Coronary artery (tissue), 2 donors: ENCODE data around the gene TBCK.

Experiments used
- DNase-seq: peaks from one replicate; pipeline ENCODE4 v3.0.0-alpha.2; 2017; ENCODE audit warnings: low spot score
- H3K27ac ChIP-seq, 2 donors: fragments of 200-600 bp; sonication (generic); one replicate each; pipeline ENCODE4 v1.5.1; 2016 to 2019
- H3K4me3 ChIP-seq: fragments of 200-600 bp; sonication (generic); 2 replicates; pipeline ENCODE4 v1.5.1; 2016; ENCODE audit warnings: mild to moderate bottlenecking, moderate library complexity
- CTCF ChIP-seq: fragments of 200-600 bp; sonication (generic); IDR thresholded peaks from one replicate; pipeline ENCODE4 v1.5.1; 2019; ENCODE audit warnings: antibody characterized with exemption

TBCK gene

GRCh38 chr4:106034751-106035150 is 281.3 kb downstream of the TBCK start:
- DNase-seq, result no peak
- no peak overlapping the region for H3K27ac ChIP-seq
- no peak for TF ChIP-seq CTCF
- no peak overlapping the region for H3K4me3 ChIP-seq

GRCh38 chr4:106034220-106034619 is 281.8 kb downstream of the TBCK start:
- Histone ChIP-seq H3K4me3 (no peak overlapping the region), H3K27ac (no peak overlapping the region)
- DNase-seq, result no peak
- no peak for TF ChIP-seq CTCF

GRCh38 chr4:106033469-106033868 is 282.5 kb downstream of the TBCK start:
- H3K27ac ChIP-seq, result peak overlapping the region in 1 of 2 donors; percentile 25
- H3K4me3 ChIP-seq, result no peak overlapping the region
- DNase-seq, result no peak
- no peak for TF ChIP-seq CTCF

DNA sequence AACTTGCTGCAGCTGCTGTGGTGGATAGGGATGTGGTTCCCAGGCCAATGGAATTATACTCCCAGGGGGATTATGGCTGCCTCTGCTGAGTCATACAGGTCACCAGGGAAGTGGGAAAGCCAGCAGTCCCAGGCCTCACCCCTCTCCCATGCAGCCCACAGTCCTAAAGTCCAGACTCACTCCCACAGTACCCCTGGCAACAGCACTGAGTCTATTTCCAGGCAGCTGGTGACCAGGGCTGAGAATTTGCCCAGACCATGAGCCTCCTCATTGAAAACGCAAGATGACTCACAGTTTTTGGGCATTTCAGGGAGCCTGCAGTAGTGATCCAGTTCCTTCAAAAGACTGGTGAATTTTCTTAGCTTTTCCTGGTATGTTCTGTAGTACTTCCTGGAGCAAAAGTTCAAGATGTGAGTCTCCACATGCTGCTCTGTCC is 283.1 kb downstream of the TBCK start:
- TF ChIP-seq CTCF, result no peak
- peak; percentile 76 for DNase-seq
- H3K4me3 ChIP-seq, result no peak overlapping the region
- H3K27ac ChIP-seq, result peak overlapping the region in 1 of 2 donors; percentile 25

DNA sequence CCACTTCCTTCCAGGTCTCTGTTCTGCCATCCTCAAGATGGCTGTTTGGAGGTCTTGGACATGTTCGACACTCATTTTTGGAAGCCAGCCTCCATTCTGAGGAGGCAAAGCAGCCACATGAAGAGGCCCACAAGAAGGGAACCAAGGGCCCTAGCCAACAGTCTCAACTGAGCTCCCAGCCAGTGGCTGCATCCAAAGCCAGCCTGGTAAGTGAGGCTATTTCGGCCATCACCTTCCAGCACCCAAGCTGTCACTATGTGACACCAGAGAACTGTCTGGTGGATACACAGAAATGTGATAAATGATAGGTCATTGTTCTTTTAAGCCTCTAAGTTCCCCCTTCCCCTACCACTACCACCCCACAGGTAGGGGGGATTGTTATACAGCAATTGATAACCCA is 293.6 kb downstream of the TBCK start:
- no peak overlapping the region for H3K4me3 ChIP-seq
- DNase-seq, result no peak
- TF ChIP-seq CTCF, result no peak
- no peak overlapping the region for H3K27ac ChIP-seq

GRCh38 chr4:106021737-106022410 is 294.1 kb downstream of the TBCK start:
- no peak for TF ChIP-seq CTCF
- H3K4me3 ChIP-seq, result no peak overlapping the region
- DNase-seq, result no peak
- no peak overlapping the region for H3K27ac ChIP-seq

DNA sequence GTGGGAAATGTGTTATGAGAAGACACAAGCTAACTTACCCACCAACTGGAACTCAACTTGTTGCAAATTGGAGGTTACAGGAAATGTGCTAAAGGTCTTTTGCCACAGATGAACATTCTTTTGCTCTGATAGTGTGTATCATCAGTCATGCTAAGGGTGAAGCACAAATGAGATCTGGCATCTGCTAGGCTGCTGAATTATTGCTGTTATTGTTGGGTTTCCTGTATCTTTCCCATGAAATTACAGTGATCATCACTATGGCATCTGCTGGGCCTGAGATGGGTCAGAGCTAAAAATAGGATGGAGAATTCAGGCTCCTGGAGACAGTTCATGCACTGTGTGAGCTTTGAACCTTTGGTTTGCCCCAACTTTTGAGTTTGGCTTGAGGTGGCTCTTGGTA is 296.2 kb downstream of the TBCK start:
- no peak for DNase-seq
- TF ChIP-seq CTCF, result no peak
- Histone ChIP-seq H3K4me3 (no peak overlapping the region), H3K27ac (no peak overlapping the region)
